Fibroblast of the conjunctiva (primary cell): ENCODE measurements around the gene HOXD9.

Experiments
- DNase-seq: peaks from one replicate; pipeline ENCODE4 v3.0.0-alpha.2; 2010; ENCODE audit warnings: low read depth

HOXD9 gene

GRCh38 chr2:176155356-176156044 is 33.0 kb downstream of the HOXD9 start:
- DNase-seq = no peak

- no peak for DNase-seq
Measured at GRCh38 chr2:176156301-176156806, 33.8 kb downstream of the HOXD9 start.

- DNase-seq = no peak
Measured at GRCh38 chr2:176156807-176157498, 34.4 kb downstream of the HOXD9 start, which contains the start of gene HOXD3. HOXD3 (plus strand) TSS chr2:176157307; CDS start chr2:176169115, 11,808 bp downstream.

- DNase-seq = no peak
Measured at GRCh38 chr2:176157499-176158185, 35.1 kb downstream of the HOXD9 start.

GRCh38 chr2:176158186-176158591 is 35.7 kb downstream of the HOXD9 start:
- no peak for DNase-seq

- no peak for DNase-seq
Measured at GRCh38 chr2:176158855-176159662, 36.5 kb downstream of the HOXD9 start.

GRCh38 chr2:176159663-176160250 is 37.2 kb downstream of the HOXD9 start:
- DNase-seq = no peak

GRCh38 chr2:176160251-176160985 is 37.9 kb downstream of the HOXD9 start:
- DNase-seq = no peak

- no peak for DNase-seq
Measured at GRCh38 chr2:176160986-176161824, 38.7 kb downstream of the HOXD9 start.

GRCh38 chr2:176161825-176162626 is 39.5 kb downstream of the HOXD9 start:
- DNase-seq = peak; percentile 13

GRCh38 chr2:176162911-176163671 is 40.6 kb downstream of the HOXD9 start:
- no peak for DNase-seq

GRCh38 chr2:176163672-176164056 is 41.1 kb downstream of the HOXD9 start:
- DNase-seq = no peak

GRCh38 chr2:176164201-176164600 is 41.7 kb downstream of the HOXD9 start:
- DNase-seq = no peak

- no peak for DNase-seq
Measured at GRCh38 chr2:176164611-176165369, 42.3 kb downstream of the HOXD9 start.

GRCh38 chr2:176165370-176166050 is 43.0 kb downstream of the HOXD9 start:
- no peak for DNase-seq

- DNase-seq = no peak
Measured at GRCh38 chr2:176166272-176166671, 43.8 kb downstream of the HOXD9 start.

- no peak for DNase-seq
Measured at GRCh38 chr2:176167398-176167797, 44.9 kb downstream of the HOXD9 start.
